ENCODE results near the gene GLIPR1.
"Not testable (repeated sequence)": the region's sequence is repeated elsewhere in the genome, so short reads cannot be mapped to it uniquely, and the experiment has no call there.

Gene GLIPR1

GRCh38 chr12:75457191-75457590, 23.4 kb upstream of the GLIPR1 start:
- H3K4me3 ChIP-seq (ENCODE audit: low read depth, low read length): no peak overlapping the region
- TF ChIP-seq, protein P1, sequence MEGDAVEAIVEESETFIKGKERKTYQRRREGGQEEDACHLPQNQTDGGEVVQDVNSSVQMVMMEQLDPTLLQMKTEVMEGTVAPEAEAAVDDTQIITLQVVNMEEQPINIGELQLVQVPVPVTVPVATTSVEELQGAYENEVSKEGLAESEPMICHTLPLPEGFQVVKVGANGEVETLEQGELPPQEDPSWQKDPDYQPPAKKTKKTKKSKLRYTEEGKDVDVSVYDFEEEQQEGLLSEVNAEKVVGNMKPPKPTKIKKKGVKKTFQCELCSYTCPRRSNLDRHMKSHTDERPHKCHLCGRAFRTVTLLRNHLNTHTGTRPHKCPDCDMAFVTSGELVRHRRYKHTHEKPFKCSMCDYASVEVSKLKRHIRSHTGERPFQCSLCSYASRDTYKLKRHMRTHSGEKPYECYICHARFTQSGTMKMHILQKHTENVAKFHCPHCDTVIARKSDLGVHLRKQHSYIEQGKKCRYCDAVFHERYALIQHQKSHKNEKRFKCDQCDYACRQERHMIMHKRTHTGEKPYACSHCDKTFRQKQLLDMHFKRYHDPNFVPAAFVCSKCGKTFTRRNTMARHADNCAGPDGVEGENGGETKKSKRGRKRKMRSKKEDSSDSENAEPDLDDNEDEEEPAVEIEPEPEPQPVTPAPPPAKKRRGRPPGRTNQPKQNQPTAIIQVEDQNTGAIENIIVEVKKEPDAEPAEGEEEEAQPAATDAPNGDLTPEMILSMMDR (IDR thresholded peaks at IDR 0.05; ENCODE audit: low read depth, low read length): no peak

- H3K4me3 ChIP-seq (ENCODE audit: low read depth, low read length): not testable (repeated sequence)
Observed at GRCh38 chr12:75457866-75458265, 22.7 kb upstream of the GLIPR1 start.

DNA sequence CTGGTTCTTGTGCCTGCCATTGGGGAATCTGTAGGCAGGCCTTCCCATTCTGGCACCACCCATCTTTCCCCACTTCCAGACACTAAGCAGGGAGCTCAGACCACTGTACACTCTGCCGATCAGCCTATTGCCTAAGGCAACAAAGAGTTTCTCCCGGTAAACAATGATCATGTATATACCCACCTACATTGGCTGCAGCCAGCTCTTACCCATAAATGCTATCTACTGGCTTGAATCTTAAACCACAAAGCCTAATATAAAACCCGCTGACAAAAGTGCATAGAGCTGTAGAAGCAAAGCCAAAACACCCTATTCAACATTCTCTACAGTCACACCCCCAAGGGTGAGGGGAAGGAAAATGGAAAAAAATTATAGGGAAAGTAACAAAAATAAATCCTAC, 20.8 kb upstream of the GLIPR1 start:
- TF ChIP-seq, protein P1 (IDR thresholded peaks at IDR 0.05; ENCODE audit: low read depth, low read length): no peak
- H3K4me3 ChIP-seq (ENCODE audit: low read depth, low read length): no peak overlapping the region

GRCh38 chr12:75460204-75460603, 20.4 kb upstream of the GLIPR1 start:
- H3K4me3 ChIP-seq (ENCODE audit: low read depth, low read length): no peak overlapping the region
- TF ChIP-seq, protein P1 (IDR thresholded peaks at IDR 0.05; ENCODE audit: low read depth, low read length): no peak

GRCh38 chr12:75471902-75472890, 8.4 kb upstream of the GLIPR1 start:
- TF ChIP-seq, protein P1 (IDR thresholded peaks at IDR 0.05; ENCODE audit: low read depth, low read length): no peak

GRCh38 chr12:75474116-75474515, 6.4 kb upstream of the GLIPR1 start:
- TF ChIP-seq, protein P1 (IDR thresholded peaks at IDR 0.05; ENCODE audit: low read depth, low read length): no peak
- H3K4me3 ChIP-seq (ENCODE audit: low read depth, low read length): no peak overlapping the region

More at GRCh38 chr12:75471902-75472890, 8.4 kb upstream of the GLIPR1 start:
- H3K4me3 ChIP-seq (ENCODE audit: low read depth, low read length): no peak overlapping the region

DNA sequence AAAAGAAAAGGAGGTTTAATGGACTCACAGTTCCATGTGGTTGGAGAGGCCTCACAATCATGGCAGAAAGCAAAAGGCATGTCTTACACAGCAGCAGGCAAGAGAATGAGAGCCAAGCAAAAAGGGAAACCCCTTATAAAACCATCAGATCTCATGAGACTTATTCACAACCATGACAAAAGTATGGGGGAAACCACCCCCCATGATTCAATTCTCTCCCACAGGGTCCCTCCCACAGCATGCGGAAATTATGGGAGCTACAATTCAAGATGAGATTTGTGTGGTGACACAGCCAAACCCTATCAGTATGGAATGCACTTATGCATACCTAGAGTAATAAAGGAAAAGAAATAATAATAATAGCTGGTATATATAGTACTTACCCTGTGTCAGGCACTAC, 4.5 kb upstream of the GLIPR1 start:
- TF ChIP-seq, protein P1 (IDR thresholded peaks at IDR 0.05; ENCODE audit: low read depth, low read length): no peak
- no peak overlapping the region for H3K4me3 ChIP-seq (ENCODE audit: low read depth, low read length)
